HepG2 (cell line): ENCODE results near the gene FIBCD1. TPM values are rescaled to one million over a fixed set of nuclear protein-coding genes. Genes with fewer than 3 reads are reported as not detected.
A peak's percentile ranks its signal among the peaks of the same experiment; 100 is the strongest.

Source experiments
- ATAD3A ChIP-seq: sonication (generic); formaldehyde crosslinking; IDR thresholded peaks from 2 replicates; pipeline ENCODE4 v1.4.0; 2020; ENCODE audit warnings: missing genetic modification reagents
- HES4 ChIP-seq: sonication (generic); formaldehyde crosslinking; IDR thresholded peaks from 2 replicates; pipeline ENCODE4 v1.9.0; 2021; ENCODE audit warnings: mild to moderate bottlenecking, missing genetic modification reagents, borderline replicate concordance
- HNF4A ChIP-seq: sonication (generic); formaldehyde crosslinking; IDR thresholded peaks from 2 replicates; pipeline ENCODE4 v1.4.0; 2020; ENCODE audit warnings: missing genetic modification reagents
- HNF4G ChIP-seq, 2 experiments: sonication (generic) in 1 of 2; formaldehyde crosslinking in 1 of 2; IDR thresholded peaks; 2 replicates each; pipeline versions ENCODE4 v1.4.0 to v1.6.1; 2011 to 2020; ENCODE audit warnings: borderline replicate concordance in 2 of 2, low read depth in 2 of 2, mild to moderate bottlenecking in 2 of 2, low read length in 1 of 2, missing genetic modification reagents in 1 of 2, moderate library complexity in 1 of 2
- KLF12 ChIP-seq: sonication (generic); formaldehyde crosslinking; IDR thresholded peaks from 2 replicates; pipeline ENCODE4 v1.4.0; 2020; ENCODE audit warnings: missing genetic modification reagents, borderline replicate concordance
- MIXL1 ChIP-seq: IDR thresholded peaks from 2 replicates; pipeline ENCODE4 v1.6.1; 2016
- NONO ChIP-seq, 2 experiments: fragments of 450-650 bp in 1 of 2; sonication (generic) in 1 of 2; formaldehyde crosslinking in 1 of 2; IDR thresholded peaks in 1 of 2; conservative IDR thresholded peaks in 1 of 2; 2 replicates each; pipeline versions ENCODE4 v1.6.1 to v1.8.0; 2017 to 2022; ENCODE audit warnings: mild to moderate bottlenecking in 1 of 2, missing genetic modification reagents in 1 of 2, moderate library complexity in 1 of 2
- SAP130 ChIP-seq: IDR thresholded peaks from 2 replicates; pipeline ENCODE4 v1.6.1; 2016; ENCODE audit warnings: low read depth
- STAG1 ChIP-seq: sonication (generic); formaldehyde crosslinking; IDR thresholded peaks from 2 replicates; pipeline ENCODE4 v1.4.0; 2020; ENCODE audit warnings: missing genetic modification reagents
- U2AF1 ChIP-seq: fragments of 200-400 bp; formaldehyde crosslinking; optimal IDR thresholded peaks from 2 replicates; pipeline ENCODE3; 2017; ENCODE audit warnings: mild to moderate bottlenecking, low read depth, low read length
- YY1 ChIP-seq: IDR thresholded peaks from 2 replicates; pipeline ENCODE4 v1.6.1; 2011; ENCODE audit warnings: low read length, low read depth, moderate library complexity, mild to moderate bottlenecking; ENCODE audit not compliant: insufficient read depth, insufficient replicate concordance
- ZBTB25 ChIP-seq: IDR thresholded peaks from 2 replicates; pipeline ENCODE4 v1.6.1; 2018; ENCODE audit warnings: missing genetic modification reagents
- ZFP91 ChIP-seq: sonication (generic); formaldehyde crosslinking; IDR thresholded peaks from 2 replicates; pipeline ENCODE4 v1.9.0; 2022; ENCODE audit warnings: missing genetic modification reagents, mild to moderate bottlenecking, borderline replicate concordance
- ZFX ChIP-seq: sonication (generic); formaldehyde crosslinking; IDR thresholded peaks from 2 replicates; pipeline ENCODE4 v1.4.0; 2020; ENCODE audit warnings: mild to moderate bottlenecking, low read depth, missing genetic modification reagents, moderate library complexity
- ZFY ChIP-seq: sonication (generic); formaldehyde crosslinking; IDR thresholded peaks from 2 replicates; pipeline ENCODE4 v1.4.0; 2020; ENCODE audit warnings: missing genetic modification reagents
- ZNF232 ChIP-seq: sonication (generic); formaldehyde crosslinking; IDR thresholded peaks from 2 replicates; pipeline ENCODE4 v1.4.0; 2020; ENCODE audit warnings: missing genetic modification reagents, borderline replicate concordance
- ZNF34 ChIP-seq: sonication (generic); formaldehyde crosslinking; IDR thresholded peaks from 2 replicates; pipeline ENCODE4 v1.4.0; 2020; ENCODE audit warnings: mild to moderate bottlenecking, missing genetic modification reagents, borderline replicate concordance
- polyA plus RNA-seq, 8 experiments: library from polyadenylated mRNA; depleted of rRNA in 3 of 8; stranded (reverse) in 7 of 8; unstranded in 1 of 8; fragments of >200 nt; fragmentation: Illumina TruSeq in 4 of 8; extraction: Trizol in 4 of 8; gene quantifications; 2 replicates each; pipeline versions ENCODE4 v1.2.1 to v1.2.3, GENCODE V29; 2011 to 2016; ENCODE audit warnings: low read depth in 4 of 8, missing spikeins in 1 of 8, mixed read lengths in 1 of 8; ENCODE audit not compliant: insufficient read depth in 1 of 8
- total RNA-seq, 5 experiments: library from RNA; depleted of rRNA; stranded (reverse); fragments of >200 nt; fragmentation: Illumina TruSeq; extraction: Trizol; gene quantifications; 2 replicates each; pipeline ENCODE4 v1.2.3, GENCODE V29; 2016; ENCODE audit warnings: low read depth in 1 of 5
- TF ChIP-seq, protein P1 (sequence below): sonication (generic); formaldehyde crosslinking; IDR thresholded peaks from 2 replicates; pipeline ENCODE4 v1.5.1; 2020; ENCODE audit warnings: mild to moderate bottlenecking, missing genetic modification reagents, moderate library complexity
- TF ChIP-seq, protein P2 (sequence below): sonication (generic); formaldehyde crosslinking; IDR thresholded peaks from 2 replicates; pipeline ENCODE4 v1.5.0; 2020; ENCODE audit warnings: mild to moderate bottlenecking, missing genetic modification reagents

FIBCD1 gene
- total and polyA plus RNA-seq, 2 of the 13 experiments (the other 11 are each of a cell fraction or from before 2014, with no cell fraction given), result 0.55 to 0.89 TPM

DNA sequence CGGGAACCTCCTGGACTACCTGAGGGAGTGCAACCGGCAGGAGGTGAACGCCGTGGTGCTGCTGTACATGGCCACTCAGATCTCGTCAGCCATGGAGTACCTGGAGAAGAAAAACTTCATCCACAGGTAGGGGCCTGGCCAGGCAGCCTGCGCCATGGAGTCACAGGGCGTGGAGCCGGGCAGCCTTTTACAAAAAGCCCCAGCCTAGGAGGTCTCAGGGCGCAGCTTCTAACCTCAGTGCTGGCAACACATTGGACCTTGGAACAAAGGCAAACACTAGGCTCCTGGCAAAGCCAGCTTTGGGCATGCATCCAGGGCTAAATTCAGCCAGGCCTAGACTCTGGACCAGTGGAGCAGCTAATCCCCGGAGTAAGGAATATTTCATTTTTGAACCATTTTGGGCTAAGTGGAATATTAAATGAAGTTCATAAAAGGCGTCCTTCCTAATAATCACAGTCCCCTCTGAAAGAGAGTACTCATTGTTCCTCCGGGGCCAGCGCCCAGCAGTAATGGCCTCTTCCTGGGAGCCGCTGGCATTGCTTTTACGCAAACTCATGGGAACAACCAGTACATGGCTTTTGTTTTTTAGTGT lies 66.0 kb downstream of the FIBCD1 start (continued):
- TF ChIP-seq, protein P1, sequence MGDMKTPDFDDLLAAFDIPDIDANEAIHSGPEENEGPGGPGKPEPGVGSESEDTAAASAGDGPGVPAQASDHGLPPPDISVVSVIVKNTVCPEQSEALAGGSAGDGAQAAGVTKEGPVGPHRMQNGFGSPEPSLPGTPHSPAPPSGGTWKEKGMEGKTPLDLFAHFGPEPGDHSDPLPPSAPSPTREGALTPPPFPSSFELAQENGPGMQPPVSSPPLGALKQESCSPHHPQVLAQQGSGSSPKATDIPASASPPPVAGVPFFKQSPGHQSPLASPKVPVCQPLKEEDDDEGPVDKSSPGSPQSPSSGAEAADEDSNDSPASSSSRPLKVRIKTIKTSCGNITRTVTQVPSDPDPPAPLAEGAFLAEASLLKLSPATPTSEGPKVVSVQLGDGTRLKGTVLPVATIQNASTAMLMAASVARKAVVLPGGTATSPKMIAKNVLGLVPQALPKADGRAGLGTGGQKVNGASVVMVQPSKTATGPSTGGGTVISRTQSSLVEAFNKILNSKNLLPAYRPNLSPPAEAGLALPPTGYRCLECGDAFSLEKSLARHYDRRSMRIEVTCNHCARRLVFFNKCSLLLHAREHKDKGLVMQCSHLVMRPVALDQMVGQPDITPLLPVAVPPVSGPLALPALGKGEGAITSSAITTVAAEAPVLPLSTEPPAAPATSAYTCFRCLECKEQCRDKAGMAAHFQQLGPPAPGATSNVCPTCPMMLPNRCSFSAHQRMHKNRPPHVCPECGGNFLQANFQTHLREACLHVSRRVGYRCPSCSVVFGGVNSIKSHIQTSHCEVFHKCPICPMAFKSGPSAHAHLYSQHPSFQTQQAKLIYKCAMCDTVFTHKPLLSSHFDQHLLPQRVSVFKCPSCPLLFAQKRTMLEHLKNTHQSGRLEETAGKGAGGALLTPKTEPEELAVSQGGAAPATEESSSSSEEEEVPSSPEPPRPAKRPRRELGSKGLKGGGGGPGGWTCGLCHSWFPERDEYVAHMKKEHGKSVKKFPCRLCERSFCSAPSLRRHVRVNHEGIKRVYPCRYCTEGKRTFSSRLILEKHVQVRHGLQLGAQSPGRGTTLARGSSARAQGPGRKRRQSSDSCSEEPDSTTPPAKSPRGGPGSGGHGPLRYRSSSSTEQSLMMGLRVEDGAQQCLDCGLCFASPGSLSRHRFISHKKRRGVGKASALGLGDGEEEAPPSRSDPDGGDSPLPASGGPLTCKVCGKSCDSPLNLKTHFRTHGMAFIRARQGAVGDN, result peak; percentile 70
- TF ChIP-seq KLF12 (CRISPR knock-in tag) (peak; percentile 52; the same call in 1 of the 2 replicates), ZFY (peak; percentile 66), ZBTB25 (CRISPR knock-in tag) (no peak), YY1 (peak; percentile 18), HES4 (CRISPR knock-in tag) (no peak), U2AF1 (peak; percentile 46), ATAD3A (CRISPR knock-in tag) (no peak), SAP130 (peak; percentile 22; the same call in 1 of the 2 replicates), HNF4G (IDR thresholded peaks at IDR 0.05; ENCODE audit: borderline replicate concordance, low read depth, low read length) (peak; percentile 75), HNF4G (CRISPR knock-in tag; IDR thresholded peaks at IDR 0.05; ENCODE audit: borderline replicate concordance, low read depth) (peak; percentile 54; the same call in 1 of the 2 replicates), MIXL1 (no peak), ZFX (peak; percentile 62), NONO (IDR thresholded peaks at IDR 0.05) (no peak), NONO (CRISPR knock-in tag; conservative IDR thresholded peaks at IDR 0.05) (0 out of 2 replicates have a peak, but pooled peaks have one; percentile 20), HNF4A (CRISPR knock-in tag) (peak; percentile 95), ZNF34 (CRISPR knock-in tag) (no peak), ZNF232 (0 out of 2 replicates have a peak, but pooled peaks have one; percentile 43), STAG1 (CRISPR knock-in tag) (peak; percentile 14; the same call in 1 of the 2 replicates), ZFP91 (CRISPR knock-in tag) (peak; percentile 45; the same call in 1 of the 2 replicates)
- TF ChIP-seq, protein P2, sequence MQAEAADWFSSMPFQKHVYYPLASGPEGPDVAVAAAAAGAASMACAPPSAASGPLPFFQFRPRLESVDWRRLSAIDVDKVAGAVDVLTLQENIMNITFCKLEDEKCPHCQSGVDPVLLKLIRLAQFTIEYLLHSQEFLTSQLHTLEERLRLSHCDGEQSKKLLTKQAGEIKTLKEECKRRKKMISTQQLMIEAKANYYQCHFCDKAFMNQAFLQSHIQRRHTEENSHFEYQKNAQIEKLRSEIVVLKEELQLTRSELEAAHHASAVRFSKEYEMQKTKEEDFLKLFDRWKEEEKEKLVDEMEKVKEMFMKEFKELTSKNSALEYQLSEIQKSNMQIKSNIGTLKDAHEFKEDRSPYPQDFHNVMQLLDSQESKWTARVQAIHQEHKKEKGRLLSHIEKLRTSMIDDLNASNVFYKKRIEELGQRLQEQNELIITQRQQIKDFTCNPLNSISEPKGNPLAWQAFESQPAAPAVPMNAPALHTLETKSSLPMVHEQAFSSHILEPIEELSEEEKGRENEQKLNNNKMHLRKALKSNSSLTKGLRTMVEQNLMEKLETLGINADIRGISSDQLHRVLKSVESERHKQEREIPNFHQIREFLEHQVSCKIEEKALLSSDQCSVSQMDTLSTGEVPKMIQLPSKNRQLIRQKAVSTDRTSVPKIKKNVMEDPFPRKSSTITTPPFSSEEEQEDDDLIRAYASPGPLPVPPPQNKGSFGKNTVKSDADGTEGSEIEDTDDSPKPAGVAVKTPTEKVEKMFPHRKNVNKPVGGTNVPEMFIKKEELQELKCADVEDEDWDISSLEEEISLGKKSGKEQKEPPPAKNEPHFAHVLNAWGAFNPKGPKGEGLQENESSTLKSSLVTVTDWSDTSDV (CRISPR knock-in tag), result no peak
